Loucy (cell line): Measurements from ENCODE around the gene STXBP1.

Experiments used
- H2AFZ ChIP-seq: fragments of 200-600 bp; sonication (generic); 2 replicates; pipeline ENCODE4 v1.6.0; 2016; ENCODE audit warnings: antibody characterized with exemption, mild to moderate bottlenecking, low read length, moderate library complexity
- H3F3A ChIP-seq: fragments of 200-600 bp; 2 replicates; pipeline ENCODE4 v1.6.0; 2016; ENCODE audit warnings: antibody characterized with exemption, low read depth, mild to moderate bottlenecking
- H3K27me3 ChIP-seq: fragments of 200-600 bp; sonication (generic); 2 replicates; pipeline ENCODE4 v1.6.1; 2014; ENCODE audit warnings: low read length, mild to moderate bottlenecking; ENCODE audit not compliant: insufficient read depth, poor library complexity, severe bottlenecking
- H3K36me3 ChIP-seq: fragments of 200-600 bp; sonication (generic); 2 replicates; pipeline ENCODE4 v1.6.1; 2016; ENCODE audit warnings: low read length; ENCODE audit not compliant: insufficient read depth
- H3K4me1 ChIP-seq: fragments of 200-600 bp; sonication (generic); 2 replicates; pipeline ENCODE4 v1.5.1; 2014; ENCODE audit warnings: low read length, mild to moderate bottlenecking; ENCODE audit not compliant: insufficient read depth, poor library complexity, severe bottlenecking
- H3K4me2 ChIP-seq: fragments of 200-600 bp; sonication (generic); 2 replicates; pipeline ENCODE4 v1.6.0; 2014; ENCODE audit warnings: antibody characterized with exemption, low read length, low read depth, mild to moderate bottlenecking; ENCODE audit not compliant: poor library complexity, severe bottlenecking
- H3K4me3 ChIP-seq: fragments of 200-600 bp; sonication (generic); 2 replicates; pipeline ENCODE4 v1.5.1; 2014; ENCODE audit warnings: low read length, mild to moderate bottlenecking, mixed read lengths; ENCODE audit not compliant: poor library complexity, severe bottlenecking
- H3K79me2 ChIP-seq: fragments of 200-600 bp; sonication (generic); 2 replicates; pipeline ENCODE4 v1.6.1; 2014; ENCODE audit warnings: low read length; ENCODE audit not compliant: insufficient read depth
- H3K9ac ChIP-seq: fragments of 200-600 bp; sonication (generic); 2 replicates; pipeline ENCODE4 v1.6.0; 2014; ENCODE audit warnings: mild to moderate bottlenecking, low read depth, low read length, moderate library complexity; ENCODE audit not compliant: poor library complexity, severe bottlenecking
- H3K9me2 ChIP-seq: fragments of 200-600 bp; sonication (generic); replicated peaks from 2 replicates; pipeline ENCODE4 v1.6.1; 2016; ENCODE audit warnings: low read depth, low read length, mixed read lengths
- H3K9me3 ChIP-seq: fragments of 200-600 bp; sonication (generic); 2 replicates; pipeline ENCODE4 v1.6.1; 2014; ENCODE audit warnings: mild to moderate bottlenecking, antibody characterized with exemption, low read length, low read depth; ENCODE audit not compliant: insufficient read depth
- H4K20me1 ChIP-seq: fragments of 200-600 bp; sonication (generic); 2 replicates; pipeline ENCODE4 v1.6.0; 2014; ENCODE audit warnings: antibody characterized with exemption, low read length, mild to moderate bottlenecking; ENCODE audit not compliant: insufficient read depth, poor library complexity, severe bottlenecking
- EZH2phosphoT487 ChIP-seq: fragments of 200-600 bp; IDR thresholded peaks from 2 replicates; pipeline ENCODE4 v1.6.1; 2018; ENCODE audit warnings: antibody characterized with exemption, mild to moderate bottlenecking, moderate library complexity, borderline replicate concordance
- TF ChIP-seq, protein P1 (sequence below): fragments of 200-600 bp; sonication (generic); conservative IDR thresholded peaks from 2 replicates; pipeline ENCODE4 v1.5.1; 2014; ENCODE audit warnings: mild to moderate bottlenecking, antibody characterized with exemption, low read length

The STXBP1 gene

DNA sequence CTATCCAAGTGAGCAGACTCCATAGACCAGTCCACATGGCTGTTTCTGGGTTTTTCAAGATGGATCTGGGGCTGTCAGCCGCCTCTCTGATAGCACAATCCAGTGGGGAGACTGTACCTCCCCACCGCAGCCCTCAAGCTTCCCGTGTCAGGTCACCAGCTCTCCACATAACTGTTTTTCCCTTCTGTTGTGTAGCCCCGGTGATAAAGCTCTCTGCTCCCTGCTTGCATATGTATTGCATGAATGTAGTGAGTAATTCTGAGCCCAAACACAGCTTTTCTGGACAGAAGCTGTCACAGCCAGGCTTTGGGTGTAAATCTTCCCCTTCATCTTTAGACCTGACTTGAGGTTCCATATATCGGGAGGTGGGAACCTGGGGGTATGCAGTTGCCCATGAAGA, 71.6 kb downstream of the STXBP1 start:
- H3K9me2 ChIP-seq, result no peaks in the 10 kb centered on the region
- no peak overlapping the region for H3K9ac ChIP-seq
- peaks cover 71% of the 10 kb centered on the region; the same call in 1 of the 2 replicates for H3K36me3 ChIP-seq
- H3K4me2 ChIP-seq, result no peak overlapping the region
- no peak overlapping the region for H3K4me3 ChIP-seq
- no peak overlapping the region for H2AFZ ChIP-seq
- no peaks in the 10 kb centered on the region for H3K79me2 ChIP-seq
- H3K27me3 ChIP-seq, result no peaks in the 10 kb centered on the region
- no peaks in the 10 kb centered on the region for H3K4me1 ChIP-seq
- TF ChIP-seq EZH2phosphoT487, result no peak
- TF ChIP-seq, protein P1, sequence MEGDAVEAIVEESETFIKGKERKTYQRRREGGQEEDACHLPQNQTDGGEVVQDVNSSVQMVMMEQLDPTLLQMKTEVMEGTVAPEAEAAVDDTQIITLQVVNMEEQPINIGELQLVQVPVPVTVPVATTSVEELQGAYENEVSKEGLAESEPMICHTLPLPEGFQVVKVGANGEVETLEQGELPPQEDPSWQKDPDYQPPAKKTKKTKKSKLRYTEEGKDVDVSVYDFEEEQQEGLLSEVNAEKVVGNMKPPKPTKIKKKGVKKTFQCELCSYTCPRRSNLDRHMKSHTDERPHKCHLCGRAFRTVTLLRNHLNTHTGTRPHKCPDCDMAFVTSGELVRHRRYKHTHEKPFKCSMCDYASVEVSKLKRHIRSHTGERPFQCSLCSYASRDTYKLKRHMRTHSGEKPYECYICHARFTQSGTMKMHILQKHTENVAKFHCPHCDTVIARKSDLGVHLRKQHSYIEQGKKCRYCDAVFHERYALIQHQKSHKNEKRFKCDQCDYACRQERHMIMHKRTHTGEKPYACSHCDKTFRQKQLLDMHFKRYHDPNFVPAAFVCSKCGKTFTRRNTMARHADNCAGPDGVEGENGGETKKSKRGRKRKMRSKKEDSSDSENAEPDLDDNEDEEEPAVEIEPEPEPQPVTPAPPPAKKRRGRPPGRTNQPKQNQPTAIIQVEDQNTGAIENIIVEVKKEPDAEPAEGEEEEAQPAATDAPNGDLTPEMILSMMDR, result no peak
- no peaks in the 10 kb centered on the region for H3F3A ChIP-seq
- H4K20me1 ChIP-seq, result no peaks in the 10 kb centered on the region
- H3K9me3 ChIP-seq, result no peaks in the 10 kb centered on the region

DNA sequence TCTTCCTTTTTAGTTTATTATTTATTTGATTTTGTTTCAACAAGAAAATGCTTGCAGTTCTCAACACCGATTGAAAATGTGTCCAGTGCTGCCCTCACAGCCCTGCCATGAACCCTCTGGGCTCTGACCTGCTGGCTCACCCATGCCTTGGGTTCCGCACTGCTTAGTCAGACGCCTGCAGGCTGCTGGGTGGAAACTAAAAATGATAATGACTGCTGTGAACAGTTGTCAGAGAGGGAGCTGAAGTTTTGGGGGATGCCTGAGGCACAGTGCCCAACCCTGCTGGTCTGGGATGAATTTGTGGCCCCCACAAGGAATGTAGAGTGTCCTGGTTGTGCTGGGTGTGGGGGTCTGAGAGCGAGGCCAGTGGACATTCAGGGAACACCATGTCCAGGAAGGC, 72.5 kb downstream of the STXBP1 start:
- no peaks in the 10 kb centered on the region for H3K4me1 ChIP-seq
- H3K4me3 ChIP-seq, result no peak overlapping the region
- TF ChIP-seq EZH2phosphoT487, result no peak
- TF ChIP-seq, protein P1, result no peak
- no peaks in the 10 kb centered on the region for H3K9me3 ChIP-seq
- peaks cover 70% of the 10 kb centered on the region; the same call in 1 of the 2 replicates for H3K36me3 ChIP-seq
- H3K4me2 ChIP-seq, result no peak overlapping the region
- no peak overlapping the region for H2AFZ ChIP-seq
- H4K20me1 ChIP-seq, result no peaks in the 10 kb centered on the region
- no peaks in the 10 kb centered on the region for H3K79me2 ChIP-seq
- H3K9ac ChIP-seq, result no peak overlapping the region
- no peaks in the 10 kb centered on the region for H3K27me3 ChIP-seq
- no peaks in the 10 kb centered on the region for H3K9me2 ChIP-seq
- H3F3A ChIP-seq, result no peaks in the 10 kb centered on the region

GRCh38 chr9:127686461-127687393, 74.7 kb downstream of the STXBP1 start:
- no peaks in the 10 kb centered on the region for H3F3A ChIP-seq
- TF ChIP-seq, protein P1, result no peak
- no peak for TF ChIP-seq EZH2phosphoT487
- no peaks in the 10 kb centered on the region for H3K9me2 ChIP-seq
- H2AFZ ChIP-seq, result no peak overlapping the region
- no peak overlapping the region for H3K4me2 ChIP-seq
- H3K9me3 ChIP-seq, result no peaks in the 10 kb centered on the region
- no peaks in the 10 kb centered on the region for H3K79me2 ChIP-seq
- H4K20me1 ChIP-seq, result no peaks in the 10 kb centered on the region
- H3K4me1 ChIP-seq, result no peaks in the 10 kb centered on the region
- H3K27me3 ChIP-seq, result no peaks in the 10 kb centered on the region
- H3K36me3 ChIP-seq, result peaks cover 63% of the 10 kb centered on the region; the same call in 1 of the 2 replicates
- no peak overlapping the region for H3K9ac ChIP-seq
- H3K4me3 ChIP-seq, result no peak overlapping the region
